Rectal smooth muscle tissue (tissue), 1 donor: ENCODE data around the gene SYCP3.

Experiments used
- H3K27ac ChIP-seq: one replicate; pipeline ENCODE4 v1.7.0; 2013; ENCODE audit warnings: low read depth, low read length, inconsistent platforms
- H3K27me3 ChIP-seq: one replicate; pipeline ENCODE4 v1.7.0; 2013; ENCODE audit warnings: low read length; ENCODE audit not compliant: control insufficient read depth, insufficient read depth
- H3K36me3 ChIP-seq: one replicate; pipeline ENCODE4 v1.7.0; 2013; ENCODE audit warnings: low read length; ENCODE audit not compliant: control insufficient read depth, insufficient read depth
- H3K4me1 ChIP-seq: one replicate; pipeline ENCODE4 v1.7.0; 2013; ENCODE audit warnings: low read length; ENCODE audit not compliant: control insufficient read depth, insufficient read depth
- H3K4me3 ChIP-seq: one replicate; pipeline ENCODE4 v1.7.0; 2013; ENCODE audit warnings: low read length
- H3K9ac ChIP-seq: one replicate; pipeline ENCODE4 v1.7.0; 2013; ENCODE audit warnings: low read length

The SYCP3 gene

DNA sequence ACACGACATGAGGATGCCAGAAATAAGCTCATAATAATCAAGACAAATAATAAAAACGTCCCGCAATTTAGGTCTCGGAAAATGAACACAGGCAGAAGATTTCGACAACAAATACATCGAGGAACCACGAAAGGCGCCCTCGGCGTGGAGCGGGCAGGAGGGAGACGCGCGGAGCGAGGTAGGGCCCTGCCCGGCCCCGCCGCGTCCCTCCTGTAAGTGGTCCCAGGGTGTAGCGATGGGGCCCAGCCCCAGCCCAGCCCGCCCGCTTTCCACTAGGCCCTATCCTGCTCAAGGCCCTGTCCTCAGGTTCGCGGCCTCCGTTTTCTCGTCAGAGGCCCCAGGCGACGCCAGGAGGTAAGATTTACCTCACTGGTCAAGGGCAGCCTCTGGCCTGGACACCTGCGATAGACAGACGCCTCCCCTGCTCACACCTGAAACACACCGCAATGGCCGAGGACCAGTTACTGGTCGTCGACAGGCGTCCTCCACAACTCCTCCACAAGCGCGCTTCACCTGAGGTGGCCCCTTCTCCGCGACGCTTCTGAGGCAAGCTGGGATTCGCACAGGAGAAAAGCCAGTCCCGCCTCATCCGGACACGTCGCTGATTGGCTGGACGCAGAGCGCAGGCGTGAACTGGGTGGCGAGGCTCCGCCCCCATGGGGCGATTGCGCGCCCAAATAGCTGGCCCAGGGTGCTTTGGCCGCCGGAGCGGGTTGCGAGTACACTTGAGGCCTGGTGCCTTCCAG is at the start of gene SYCP3:
Gene SYCP3 (minus strand): TSS at position 543 of the 746 bp plus-strand sequence. CDS start 1,527 bp downstream, outside the sequence.
- no peak within 1 kb of the TSS for H3K27ac ChIP-seq
- no peak within 1 kb of the TSS for H3K4me3 ChIP-seq
- H3K9ac ChIP-seq: no peak within 1 kb of the TSS
- H3K4me1 ChIP-seq: no peaks in the 10 kb centered on the region
- H3K27me3 ChIP-seq: no peaks in the 10 kb centered on the region
- peaks cover 10% of the 10 kb centered on the region for H3K36me3 ChIP-seq

DNA sequence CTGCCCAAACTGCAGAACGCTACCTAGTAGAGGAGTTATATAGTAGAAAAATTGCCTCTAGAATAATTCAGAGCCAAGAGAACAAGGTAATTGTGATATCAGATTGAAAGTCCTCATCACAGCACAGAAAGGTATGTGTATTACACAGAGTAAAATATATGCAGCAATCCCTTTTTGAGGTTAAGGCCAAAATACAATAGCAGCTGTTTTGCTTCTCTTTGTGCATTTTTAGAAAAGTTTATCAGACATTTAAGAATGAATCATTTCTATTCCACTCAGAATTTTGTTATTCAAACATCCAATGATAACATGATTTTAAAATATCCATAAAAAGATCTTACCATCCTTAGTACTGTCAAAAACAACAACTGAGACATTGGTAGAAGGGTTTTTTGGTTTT is 46.4 kb upstream of the SYCP3 start:
- peaks cover 8% of the 10 kb centered on the region for H3K36me3 ChIP-seq
- H3K4me3 ChIP-seq: no peak overlapping the region
- H3K27me3 ChIP-seq: no peaks in the 10 kb centered on the region
- H3K9ac ChIP-seq: no peak overlapping the region
- H3K4me1 ChIP-seq: no peaks in the 10 kb centered on the region
- no peak overlapping the region for H3K27ac ChIP-seq

DNA sequence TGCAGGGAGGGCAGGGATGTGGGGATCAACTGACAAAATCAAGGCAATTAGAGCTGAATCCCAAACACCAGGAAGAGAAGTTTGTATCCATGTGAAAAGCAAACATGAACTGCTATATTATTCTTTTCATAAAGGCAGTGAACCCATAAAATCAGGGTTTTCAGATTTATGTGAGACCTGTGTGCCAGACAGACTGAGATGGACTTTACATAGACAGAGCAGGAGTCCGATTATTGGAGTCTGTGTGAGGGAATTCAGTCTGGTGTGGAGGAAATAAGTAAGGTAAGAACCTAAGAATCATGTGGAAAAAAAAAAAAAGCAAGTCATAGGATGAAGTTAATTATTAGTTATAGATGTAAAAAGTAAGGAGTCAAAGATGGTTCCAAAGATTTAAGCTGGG is 45.1 kb upstream of the SYCP3 start:
- H3K4me1 ChIP-seq: no peaks in the 10 kb centered on the region
- H3K9ac ChIP-seq: no peak overlapping the region
- H3K4me3 ChIP-seq: no peak overlapping the region
- no peak overlapping the region for H3K27ac ChIP-seq
- peaks cover 3% of the 10 kb centered on the region for H3K36me3 ChIP-seq
- no peaks in the 10 kb centered on the region for H3K27me3 ChIP-seq

DNA sequence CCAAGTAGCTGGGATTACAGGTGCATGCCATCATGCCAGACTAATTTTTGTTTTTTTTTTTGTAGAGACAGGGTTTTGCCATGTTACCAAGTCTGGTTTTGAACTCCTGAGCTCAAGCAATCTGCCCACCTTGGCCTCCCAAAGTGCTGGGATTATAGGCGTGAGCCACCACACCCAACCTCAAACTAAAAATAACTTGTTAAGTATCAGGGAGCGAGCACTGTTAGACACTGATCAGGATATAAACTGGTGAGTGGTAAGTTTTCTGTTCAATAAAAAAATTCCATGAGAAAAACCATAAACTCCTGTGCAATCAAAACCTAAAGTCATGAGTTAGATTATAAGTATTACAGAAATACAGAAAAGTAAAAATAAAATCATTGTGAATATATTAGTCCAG is 44.6 kb upstream of the SYCP3 start:
- Histone ChIP-seq H3K27me3 (no peaks in the 10 kb centered on the region), H3K4me1 (no peaks in the 10 kb centered on the region), H3K4me3 (no peak overlapping the region), H3K27ac (no peak overlapping the region), H3K36me3 (peaks cover 3% of the 10 kb centered on the region), H3K9ac (no peak overlapping the region)

DNA sequence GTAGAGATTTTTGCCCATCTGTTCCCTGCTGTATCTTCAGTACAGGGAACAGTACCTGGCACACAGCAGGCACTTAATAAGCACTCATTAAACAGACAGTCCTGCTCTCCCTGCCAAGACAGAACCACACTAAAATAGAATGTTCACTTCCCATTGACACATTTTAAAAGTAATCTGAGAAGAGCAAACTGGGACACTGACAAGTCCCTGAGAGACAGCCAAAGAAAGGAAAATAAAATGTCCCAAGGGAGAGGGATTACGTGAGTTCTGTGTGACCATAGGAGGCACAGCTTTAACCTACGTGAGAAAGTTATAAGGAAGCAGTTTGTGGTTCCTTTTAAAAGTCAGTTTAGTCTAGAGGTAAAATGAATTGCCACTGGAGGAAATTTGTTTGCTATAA is 43.9 kb upstream of the SYCP3 start:
- H3K36me3 ChIP-seq: peaks cover 3% of the 10 kb centered on the region
- H3K27ac ChIP-seq: no peak overlapping the region

DNA sequence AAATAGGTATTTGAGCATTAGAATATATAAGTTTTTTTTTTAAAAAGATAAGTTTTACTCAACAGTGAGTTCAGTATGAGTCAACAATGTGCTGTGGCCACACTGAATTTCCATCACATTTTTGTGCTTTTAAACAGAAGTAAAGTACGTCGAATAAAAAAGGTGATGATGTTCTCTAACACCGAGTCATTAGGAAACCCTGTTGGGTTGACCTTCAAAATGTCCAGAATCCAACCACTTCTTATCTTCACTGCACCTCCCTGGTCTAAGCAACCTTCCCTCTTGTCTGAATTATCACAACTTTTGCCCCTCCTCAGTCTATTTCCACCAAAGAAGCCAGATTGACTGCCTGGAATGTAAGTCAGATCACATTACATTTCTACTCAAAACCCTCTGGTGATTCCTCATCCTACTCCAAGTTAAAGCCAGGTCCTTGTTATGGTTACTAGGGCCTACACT is 43.0 kb upstream of the SYCP3 start:
- no peak overlapping the region for H3K9ac ChIP-seq
- H3K4me3 ChIP-seq: no peak overlapping the region
- peaks cover 3% of the 10 kb centered on the region for H3K36me3 ChIP-seq
- H3K4me1 ChIP-seq: no peaks in the 10 kb centered on the region
- H3K27ac ChIP-seq: no peak overlapping the region
- H3K27me3 ChIP-seq: no peaks in the 10 kb centered on the region

More for the DNA sequence above, 43.9 kb upstream of the SYCP3 start:
- Histone ChIP-seq H3K4me1 (no peaks in the 10 kb centered on the region), H3K4me3 (no peak overlapping the region), H3K9ac (no peak overlapping the region), H3K27me3 (no peaks in the 10 kb centered on the region)

DNA sequence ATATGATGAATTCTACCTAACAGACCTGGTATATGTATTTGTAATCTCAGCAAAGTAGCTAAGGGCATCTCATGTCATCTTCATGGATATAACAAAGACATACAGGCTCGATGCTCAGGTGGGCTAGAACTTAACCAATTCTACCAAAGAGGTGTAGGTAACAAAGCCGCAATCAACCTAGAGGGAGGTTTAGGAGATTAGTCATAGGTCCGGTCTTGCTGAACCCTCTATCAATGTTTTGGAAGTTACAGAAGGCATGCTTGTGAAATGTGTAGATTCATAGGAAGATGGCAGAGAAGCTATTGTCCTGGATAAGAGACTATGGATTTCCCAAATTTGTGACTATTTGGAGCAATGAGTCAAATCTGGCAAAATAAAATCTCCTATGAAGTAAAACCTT is 42.6 kb upstream of the SYCP3 start:
- H3K27me3 ChIP-seq: no peaks in the 10 kb centered on the region
- no peak overlapping the region for H3K27ac ChIP-seq
- no peak overlapping the region for H3K9ac ChIP-seq
- H3K36me3 ChIP-seq: peaks cover 8% of the 10 kb centered on the region
- no peaks in the 10 kb centered on the region for H3K4me1 ChIP-seq
- H3K4me3 ChIP-seq: no peak overlapping the region

DNA sequence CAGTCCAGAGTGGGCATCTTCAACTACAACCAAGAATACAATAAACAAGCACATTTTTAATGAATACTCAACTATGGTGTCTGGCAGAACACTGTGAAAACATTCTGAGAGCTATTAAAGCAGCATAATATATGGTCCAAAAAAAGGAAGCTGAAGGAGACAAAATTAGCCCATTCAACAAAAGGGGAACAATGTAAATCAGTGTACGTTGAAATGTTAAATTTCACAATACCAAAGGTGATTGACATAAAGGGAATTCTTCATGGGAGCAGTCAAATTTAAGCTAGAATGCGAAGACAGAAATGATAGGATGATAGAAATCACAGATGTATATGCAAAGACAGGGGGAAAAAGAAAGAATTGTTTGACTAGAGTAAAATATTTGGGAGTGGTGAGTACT is 41.3 kb upstream of the SYCP3 start:
- H3K36me3 ChIP-seq: peaks cover 9% of the 10 kb centered on the region

DNA sequence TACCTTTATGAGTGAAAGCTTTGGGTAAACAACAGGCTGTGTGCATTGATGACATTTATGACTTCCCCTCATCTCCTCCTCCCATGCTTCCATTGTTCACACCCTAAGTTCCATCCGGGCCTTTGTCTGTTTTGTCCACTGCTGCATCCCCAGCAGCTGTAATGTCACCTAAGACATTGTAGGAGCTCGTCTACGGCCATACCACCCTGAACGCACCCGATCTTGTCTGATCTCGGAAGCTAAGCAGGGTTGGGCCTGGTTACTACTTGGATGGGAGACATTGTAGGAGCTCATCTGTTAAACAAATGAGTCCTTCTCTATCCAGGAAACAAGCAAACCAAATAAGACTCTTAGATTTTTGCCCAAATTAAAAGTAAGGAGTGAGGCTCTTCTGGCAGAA is 40.4 kb upstream of the SYCP3 start:
- Histone ChIP-seq H3K27ac (no peak overlapping the region), H3K27me3 (no peaks in the 10 kb centered on the region), H3K4me1 (no peaks in the 10 kb centered on the region)

More for the DNA sequence above, 41.3 kb upstream of the SYCP3 start:
- no peaks in the 10 kb centered on the region for H3K4me1 ChIP-seq
- no peak overlapping the region for H3K4me3 ChIP-seq
- H3K27ac ChIP-seq: no peak overlapping the region
- no peak overlapping the region for H3K9ac ChIP-seq
- no peaks in the 10 kb centered on the region for H3K27me3 ChIP-seq

DNA sequence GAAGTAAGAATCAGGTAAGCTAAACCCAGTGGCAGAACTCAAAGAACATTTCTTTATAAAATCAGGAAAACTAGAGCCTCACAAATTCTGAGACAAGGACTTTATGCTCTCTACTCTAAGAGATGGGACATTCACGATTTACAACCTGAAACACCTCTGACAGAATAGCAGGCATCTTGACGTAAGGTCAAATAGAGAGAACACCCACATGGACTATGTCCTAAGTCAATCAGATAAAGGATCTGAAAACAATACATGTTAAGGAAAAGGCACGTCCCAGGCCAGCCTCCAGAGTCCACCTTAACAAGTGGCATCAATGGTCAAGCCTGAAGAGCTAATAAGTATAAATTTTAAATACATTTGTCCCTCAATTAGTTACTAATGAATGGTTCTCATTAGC is 39.9 kb upstream of the SYCP3 start:
- Histone ChIP-seq H3K9ac (no peak overlapping the region), H3K27me3 (no peaks in the 10 kb centered on the region), H3K27ac (no peak overlapping the region), H3K36me3 (peaks cover 6% of the 10 kb centered on the region), H3K4me1 (no peaks in the 10 kb centered on the region), H3K4me3 (no peak overlapping the region)

More for the DNA sequence above, 40.4 kb upstream of the SYCP3 start:
- peaks cover 6% of the 10 kb centered on the region for H3K36me3 ChIP-seq
- H3K4me3 ChIP-seq: no peak overlapping the region
- no peak overlapping the region for H3K9ac ChIP-seq

DNA sequence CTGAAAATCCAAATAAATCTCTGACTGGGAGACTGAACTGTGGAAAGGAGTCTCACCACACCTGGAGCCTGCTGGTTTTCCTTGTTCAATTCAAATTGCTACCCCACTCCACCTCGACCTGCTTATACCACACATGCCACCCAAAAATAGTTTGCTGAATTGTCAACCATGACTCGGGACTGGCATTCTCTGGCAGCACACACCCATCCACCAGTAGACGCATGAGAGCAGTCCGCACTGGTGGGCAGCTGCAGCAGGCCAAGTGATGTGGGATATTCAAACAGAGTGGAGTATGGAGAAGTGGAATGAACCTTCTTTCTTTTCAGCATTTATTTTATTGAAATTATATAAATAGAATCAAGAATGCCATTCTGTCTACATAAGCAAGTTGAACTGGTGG is 38.7 kb upstream of the SYCP3 start:
- H3K9ac ChIP-seq: no peak overlapping the region
- H3K4me3 ChIP-seq: no peak overlapping the region
- no peak overlapping the region for H3K27ac ChIP-seq
- H3K27me3 ChIP-seq: no peaks in the 10 kb centered on the region
- H3K4me1 ChIP-seq: no peaks in the 10 kb centered on the region
- H3K36me3 ChIP-seq: peaks cover 6% of the 10 kb centered on the region

DNA sequence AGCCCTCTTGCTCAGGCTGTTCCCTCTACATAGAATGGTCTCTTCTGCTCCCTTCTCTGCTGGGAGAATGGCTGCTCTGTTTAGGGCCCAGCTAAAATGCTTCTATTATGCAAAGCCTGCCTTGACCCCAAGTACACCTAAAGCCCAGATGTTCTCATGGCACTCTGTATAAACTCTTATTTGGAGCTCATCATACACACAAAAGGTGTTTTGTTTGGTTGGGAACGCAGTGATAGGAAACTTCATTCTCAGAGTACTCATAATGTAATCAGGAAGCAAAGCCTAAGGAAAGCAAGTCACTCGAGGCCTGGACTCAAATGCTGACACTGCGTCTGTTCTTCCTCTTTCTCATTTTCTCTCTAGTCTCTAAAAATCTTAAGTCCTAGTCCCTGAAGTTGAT is 38.2 kb upstream of the SYCP3 start:
- Histone ChIP-seq H3K27me3 (no peaks in the 10 kb centered on the region), H3K4me3 (no peak overlapping the region), H3K4me1 (no peaks in the 10 kb centered on the region), H3K27ac (no peak overlapping the region), H3K36me3 (peaks cover 6% of the 10 kb centered on the region), H3K9ac (no peak overlapping the region)

DNA sequence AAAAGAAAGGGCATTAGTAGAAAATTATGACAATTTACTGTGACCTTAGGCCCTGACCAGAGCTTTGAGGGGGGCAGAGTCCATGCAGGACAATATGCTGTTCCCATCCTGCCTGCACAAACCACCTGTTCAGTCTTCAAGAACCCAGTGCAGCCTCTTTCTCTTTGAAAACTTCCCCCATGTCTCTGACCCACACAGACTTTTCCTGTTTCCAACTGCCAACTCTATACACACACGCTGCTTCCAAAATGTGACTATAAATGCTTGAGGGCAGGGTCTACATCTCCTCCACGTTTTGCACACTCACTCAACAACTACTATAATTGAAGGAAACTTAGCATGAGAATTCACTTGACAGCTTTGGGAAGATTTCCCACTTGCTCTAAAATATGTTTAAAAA is 36.6 kb upstream of the SYCP3 start:
- no peaks in the 10 kb centered on the region for H3K4me1 ChIP-seq
- no peak overlapping the region for H3K27ac ChIP-seq
- no peaks in the 10 kb centered on the region for H3K27me3 ChIP-seq
- peaks cover 6% of the 10 kb centered on the region for H3K36me3 ChIP-seq
- no peak overlapping the region for H3K4me3 ChIP-seq
- no peak overlapping the region for H3K9ac ChIP-seq
